Sigmoid colon (tissue), 4 donors: ENCODE results near the gene ELFN1.

Experiments
- EP300 ChIP-seq, 4 donors: sonication (generic); formaldehyde crosslinking; IDR thresholded peaks; one replicate each; pipeline ENCODE4 v1.6.1; 2017; ENCODE audit warnings: antibody characterized with exemption in 4 of 4
- POLR2A ChIP-seq, 2 donors: fragments of 450-650 bp; IDR thresholded peaks; one replicate each; pipeline ENCODE4 v1.6.1; 2016; ENCODE audit warnings: antibody characterized with exemption in 2 of 2, mild to moderate bottlenecking in 2 of 2, moderate library complexity in 2 of 2
- POLR2AphosphoS5 ChIP-seq, 4 donors: sonication (generic); formaldehyde crosslinking; IDR thresholded peaks; one replicate each; pipeline ENCODE4 v1.6.1; 2017; ENCODE audit warnings: antibody characterized with exemption in 4 of 4
- TF ChIP-seq, protein P1 (sequence below), 4 experiments: fragments of 450-650 bp in 3 of 4; fragments of 200-600 bp in 1 of 4; IDR thresholded peaks; one replicate each; pipeline ENCODE4 v1.5.1; 2016 to 2019; ENCODE audit warnings: antibody characterized with exemption in 4 of 4, mild to moderate bottlenecking in 3 of 4, moderate library complexity in 2 of 4

DNA sequence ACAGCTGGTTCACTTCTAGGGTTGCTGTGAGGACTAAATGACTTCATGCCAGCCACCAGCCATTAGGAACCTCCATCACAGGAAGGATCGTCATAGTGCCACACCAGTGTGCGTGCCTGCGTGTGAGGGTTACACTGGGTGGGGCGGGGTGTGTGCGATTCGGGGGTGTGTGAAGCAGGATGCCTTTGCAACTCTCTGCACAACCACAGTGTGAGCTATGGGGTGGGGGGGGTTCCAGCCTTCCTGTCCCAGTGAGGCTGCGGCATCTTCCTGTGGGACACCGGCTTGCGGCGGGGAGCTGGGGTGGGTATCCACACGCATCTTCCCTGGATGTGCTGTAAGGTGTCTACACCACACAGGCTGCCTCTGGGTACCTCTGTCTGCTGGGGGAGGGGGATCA is 6.9 kb upstream of the ELFN1 start:
- TF ChIP-seq, protein P1, sequence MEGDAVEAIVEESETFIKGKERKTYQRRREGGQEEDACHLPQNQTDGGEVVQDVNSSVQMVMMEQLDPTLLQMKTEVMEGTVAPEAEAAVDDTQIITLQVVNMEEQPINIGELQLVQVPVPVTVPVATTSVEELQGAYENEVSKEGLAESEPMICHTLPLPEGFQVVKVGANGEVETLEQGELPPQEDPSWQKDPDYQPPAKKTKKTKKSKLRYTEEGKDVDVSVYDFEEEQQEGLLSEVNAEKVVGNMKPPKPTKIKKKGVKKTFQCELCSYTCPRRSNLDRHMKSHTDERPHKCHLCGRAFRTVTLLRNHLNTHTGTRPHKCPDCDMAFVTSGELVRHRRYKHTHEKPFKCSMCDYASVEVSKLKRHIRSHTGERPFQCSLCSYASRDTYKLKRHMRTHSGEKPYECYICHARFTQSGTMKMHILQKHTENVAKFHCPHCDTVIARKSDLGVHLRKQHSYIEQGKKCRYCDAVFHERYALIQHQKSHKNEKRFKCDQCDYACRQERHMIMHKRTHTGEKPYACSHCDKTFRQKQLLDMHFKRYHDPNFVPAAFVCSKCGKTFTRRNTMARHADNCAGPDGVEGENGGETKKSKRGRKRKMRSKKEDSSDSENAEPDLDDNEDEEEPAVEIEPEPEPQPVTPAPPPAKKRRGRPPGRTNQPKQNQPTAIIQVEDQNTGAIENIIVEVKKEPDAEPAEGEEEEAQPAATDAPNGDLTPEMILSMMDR (IDR thresholded peaks at IDR 0.05): no peak
- no peak for TF ChIP-seq EP300 (IDR thresholded peaks at IDR 0.05)
- TF ChIP-seq POLR2A (IDR thresholded peaks at IDR 0.05): no peak
- no peak for TF ChIP-seq POLR2AphosphoS5 (IDR thresholded peaks at IDR 0.05)
